ENCODE data around the gene ZNRF3.

The ZNRF3 gene

DNA sequence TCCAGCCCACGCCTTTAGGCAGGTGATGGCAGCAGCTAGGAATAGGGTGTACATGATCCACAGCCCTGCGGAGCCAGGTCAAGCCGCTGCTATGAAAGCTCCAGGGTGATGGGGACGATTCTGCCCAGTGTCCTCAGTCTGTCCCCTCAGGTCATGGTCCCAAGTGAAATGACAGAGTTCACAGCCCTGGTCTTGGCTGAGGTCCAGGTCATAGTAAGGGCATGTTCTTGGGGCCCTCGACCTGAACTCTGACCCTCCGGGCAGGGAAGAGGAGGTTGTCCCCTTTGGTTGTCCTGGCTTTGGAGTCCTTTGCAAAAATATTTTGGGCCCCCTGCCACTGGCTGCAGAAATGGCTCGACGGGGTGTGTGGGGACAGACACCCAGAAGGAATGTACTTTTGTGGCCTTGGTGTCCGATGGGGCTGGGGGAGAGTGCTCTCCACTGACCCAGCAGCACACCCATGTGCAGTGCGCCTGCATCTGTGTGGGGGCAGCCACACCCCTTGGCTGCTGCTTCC is 170.9 kb downstream of the ZNRF3 start:
- Histone ChIP-seq H4K20me1 (ENCODE audit: low read depth, low read length) (no peaks in the 10 kb centered on the region), H3K9me3 (ENCODE audit: insufficient read depth, low read length) (no peaks in the 10 kb centered on the region), H3K9me2 (replicated peaks; ENCODE audit: insufficient read depth, low read length) (no peaks in the 10 kb centered on the region), H3K36me3 (ENCODE audit: low read length) (no peaks in the 10 kb centered on the region), H3K4me2 (ENCODE audit: low read depth, low read length, poor library complexity, severe bottlenecking) (no peak overlapping the region), H2AFZ (ENCODE audit: low read depth, low read length, severe bottlenecking) (no peak overlapping the region), H3K9ac (ENCODE audit: low read length) (no peak overlapping the region), H3K4me3 (ENCODE audit: insufficient read depth, low read length, poor library complexity, severe bottlenecking) (no peak overlapping the region), H3K27ac (ENCODE audit: low read depth, low read length) (no peak overlapping the region), H3F3A (ENCODE audit: insufficient read depth) (no peaks in the 10 kb centered on the region), H3K79me2 (ENCODE audit: insufficient read depth, low read length) (no peaks in the 10 kb centered on the region), H3K27me3 (ENCODE audit: low read length) (no peaks in the 10 kb centered on the region)
- TF ChIP-seq EZH2phosphoT487 (conservative IDR thresholded peaks at IDR 0.05; ENCODE audit: low read length), result no peak
- TF ChIP-seq, protein P1, sequence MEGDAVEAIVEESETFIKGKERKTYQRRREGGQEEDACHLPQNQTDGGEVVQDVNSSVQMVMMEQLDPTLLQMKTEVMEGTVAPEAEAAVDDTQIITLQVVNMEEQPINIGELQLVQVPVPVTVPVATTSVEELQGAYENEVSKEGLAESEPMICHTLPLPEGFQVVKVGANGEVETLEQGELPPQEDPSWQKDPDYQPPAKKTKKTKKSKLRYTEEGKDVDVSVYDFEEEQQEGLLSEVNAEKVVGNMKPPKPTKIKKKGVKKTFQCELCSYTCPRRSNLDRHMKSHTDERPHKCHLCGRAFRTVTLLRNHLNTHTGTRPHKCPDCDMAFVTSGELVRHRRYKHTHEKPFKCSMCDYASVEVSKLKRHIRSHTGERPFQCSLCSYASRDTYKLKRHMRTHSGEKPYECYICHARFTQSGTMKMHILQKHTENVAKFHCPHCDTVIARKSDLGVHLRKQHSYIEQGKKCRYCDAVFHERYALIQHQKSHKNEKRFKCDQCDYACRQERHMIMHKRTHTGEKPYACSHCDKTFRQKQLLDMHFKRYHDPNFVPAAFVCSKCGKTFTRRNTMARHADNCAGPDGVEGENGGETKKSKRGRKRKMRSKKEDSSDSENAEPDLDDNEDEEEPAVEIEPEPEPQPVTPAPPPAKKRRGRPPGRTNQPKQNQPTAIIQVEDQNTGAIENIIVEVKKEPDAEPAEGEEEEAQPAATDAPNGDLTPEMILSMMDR (IDR thresholded peaks at IDR 0.05; ENCODE audit: insufficient read depth, low read length, poor library complexity, severe bottlenecking), result no peak

DNA sequence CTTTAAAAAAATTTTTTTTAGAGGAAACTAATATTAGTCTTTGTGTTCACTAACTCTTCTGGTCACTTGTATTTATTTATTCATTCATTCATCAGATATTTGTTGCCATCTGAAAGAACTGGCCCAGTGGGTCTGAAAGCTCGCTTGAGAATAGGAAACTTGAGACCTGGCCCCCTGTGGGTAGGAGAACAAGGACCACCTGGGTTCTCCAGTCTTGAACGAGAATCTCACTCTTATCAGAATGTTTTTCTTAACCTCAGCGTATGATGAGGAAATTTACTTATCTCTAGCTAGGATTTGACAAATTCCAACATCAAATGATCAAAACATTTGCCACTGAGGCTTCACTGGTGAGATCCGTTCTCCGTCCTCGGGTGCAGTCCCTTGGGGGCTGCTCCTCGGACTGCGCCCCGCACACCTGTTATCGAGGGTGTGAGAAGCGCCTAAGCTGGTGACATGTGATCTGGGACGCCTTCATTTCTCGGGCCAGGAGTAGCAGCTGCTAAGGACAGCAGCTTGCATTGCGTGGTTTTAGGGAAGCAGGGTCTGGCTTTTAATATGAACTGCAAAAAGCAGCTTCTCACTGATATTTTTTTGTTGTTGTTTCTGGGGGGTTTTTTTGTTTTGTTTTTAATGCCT is 171.9 kb downstream of the ZNRF3 start:
- no peak overlapping the region for H3K27ac ChIP-seq (ENCODE audit: low read depth, low read length)
- H3K4me3 ChIP-seq (ENCODE audit: insufficient read depth, low read length, poor library complexity, severe bottlenecking), result no peak overlapping the region
- no peaks in the 10 kb centered on the region for H3K79me2 ChIP-seq (ENCODE audit: insufficient read depth, low read length)
- H3K36me3 ChIP-seq (ENCODE audit: low read length), result no peaks in the 10 kb centered on the region
- H3K9me2 ChIP-seq (replicated peaks; ENCODE audit: insufficient read depth, low read length), result no peaks in the 10 kb centered on the region
- no peaks in the 10 kb centered on the region for H3K9me3 ChIP-seq (ENCODE audit: insufficient read depth, low read length)
- no peaks in the 10 kb centered on the region for H3K27me3 ChIP-seq (ENCODE audit: low read length)
- no peaks in the 10 kb centered on the region for H3F3A ChIP-seq (ENCODE audit: insufficient read depth)
- H4K20me1 ChIP-seq (ENCODE audit: low read depth, low read length), result no peaks in the 10 kb centered on the region
- TF ChIP-seq, protein P1 (IDR thresholded peaks at IDR 0.05; ENCODE audit: insufficient read depth, low read length, poor library complexity, severe bottlenecking), result no peak
- no peak for TF ChIP-seq EZH2phosphoT487 (conservative IDR thresholded peaks at IDR 0.05; ENCODE audit: low read length)
- no peak overlapping the region for H3K9ac ChIP-seq (ENCODE audit: low read length)
- no peak overlapping the region for H2AFZ ChIP-seq (ENCODE audit: low read depth, low read length, severe bottlenecking)
- H3K4me2 ChIP-seq (ENCODE audit: low read depth, low read length, poor library complexity, severe bottlenecking), result no peak overlapping the region

DNA sequence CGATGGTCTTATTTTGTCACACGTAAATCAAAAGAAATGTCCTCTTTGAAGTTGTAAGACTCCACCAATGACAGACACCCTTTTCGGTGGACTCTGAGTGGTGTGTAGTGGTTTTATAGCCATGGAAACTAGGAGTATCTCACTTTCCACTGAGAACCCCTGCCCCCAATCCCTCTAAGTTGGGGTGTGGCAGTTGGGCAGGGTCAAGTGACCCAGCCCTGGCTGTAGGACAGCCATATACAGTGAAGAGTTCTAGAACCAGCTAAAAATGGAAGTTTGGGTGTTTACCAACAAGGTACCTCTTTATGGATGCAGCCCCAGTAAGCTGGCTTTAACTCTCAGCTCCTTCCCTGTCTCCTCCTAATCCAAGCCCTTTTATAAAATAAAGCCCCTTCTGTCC is 173.1 kb downstream of the ZNRF3 start:
- no peaks in the 10 kb centered on the region for H4K20me1 ChIP-seq (ENCODE audit: low read depth, low read length)
- H3K9me2 ChIP-seq (replicated peaks; ENCODE audit: insufficient read depth, low read length), result no peaks in the 10 kb centered on the region
- H3F3A ChIP-seq (ENCODE audit: insufficient read depth), result no peaks in the 10 kb centered on the region
- H2AFZ ChIP-seq (ENCODE audit: low read depth, low read length, severe bottlenecking), result no peak overlapping the region
- TF ChIP-seq, protein P1 (IDR thresholded peaks at IDR 0.05; ENCODE audit: insufficient read depth, low read length, poor library complexity, severe bottlenecking), result no peak
- no peak for TF ChIP-seq EZH2phosphoT487 (conservative IDR thresholded peaks at IDR 0.05; ENCODE audit: low read length)
- H3K9me3 ChIP-seq (ENCODE audit: insufficient read depth, low read length), result no peaks in the 10 kb centered on the region
- H3K27ac ChIP-seq (ENCODE audit: low read depth, low read length), result no peak overlapping the region
- no peak overlapping the region for H3K9ac ChIP-seq (ENCODE audit: low read length)
- no peaks in the 10 kb centered on the region for H3K36me3 ChIP-seq (ENCODE audit: low read length)
- H3K27me3 ChIP-seq (ENCODE audit: low read length), result no peaks in the 10 kb centered on the region
- H3K79me2 ChIP-seq (ENCODE audit: insufficient read depth, low read length), result no peaks in the 10 kb centered on the region
- no peak overlapping the region for H3K4me2 ChIP-seq (ENCODE audit: low read depth, low read length, poor library complexity, severe bottlenecking)
- no peak overlapping the region for H3K4me3 ChIP-seq (ENCODE audit: insufficient read depth, low read length, poor library complexity, severe bottlenecking)

Measured in SU-DHL-6 (cell line).